ENCODE data around the gene KCNJ5. TPM values are rescaled to one million over a fixed set of nuclear protein-coding genes. Genes with fewer than 3 reads are reported as not detected.

The KCNJ5 gene
- total and polyA plus RNA-seq, 2 experiments from 2014 or later: not detected

DNA sequence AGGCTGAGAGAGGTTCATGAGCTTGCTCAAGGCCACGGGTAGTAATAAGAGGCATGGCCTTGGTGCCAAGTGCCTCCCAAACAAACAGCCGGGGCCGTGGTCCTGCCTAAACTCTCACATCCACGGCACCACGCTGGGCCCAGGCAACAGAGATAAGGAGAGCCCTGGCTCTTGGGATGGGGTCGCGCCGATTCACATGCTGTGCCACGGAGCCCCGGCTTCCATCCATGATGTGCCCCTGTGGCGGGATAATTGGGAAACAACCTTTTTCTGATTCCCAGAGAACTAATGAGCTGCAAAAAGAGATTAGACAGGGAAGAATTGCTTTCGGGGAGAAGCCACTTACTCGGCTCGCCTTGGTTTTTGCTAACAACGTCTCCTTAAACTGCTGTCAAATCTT, 29.5 kb downstream of the KCNJ5 start:
- Mint-ChIP-seq H3K9me3 (no peaks in the 10 kb centered on the region; the same call in 2 of the 3 replicates), H3K36me3 (ENCODE audit: low read depth) (no peaks in the 10 kb centered on the region; the same call in 2 of the 3 replicates), H3K4me1 (peaks cover 16% of the 10 kb centered on the region), H3K4me3 (no peak overlapping the region), H3K27ac (no peak overlapping the region), H3K27me3 (ENCODE audit: insufficient read depth, low read depth, poor library complexity) (peaks cover 9% of the 10 kb centered on the region)
- Histone ChIP-seq H3K27ac (ENCODE audit: low read depth) (no peak overlapping the region), H3F3A (replicated peaks; ENCODE audit: low read depth) (no peaks in the 10 kb centered on the region), H3K27me3 (ENCODE audit: insufficient read depth) (peaks cover 7% of the 10 kb centered on the region; the same call in 1 of the 2 replicates), H4K20me1 (replicated peaks; ENCODE audit: insufficient read depth) (no peaks in the 10 kb centered on the region), H2AFZ (no peak overlapping the region), H3K36me3 (ENCODE audit: insufficient read depth) (no peaks in the 10 kb centered on the region), H3K4me2 (no peak overlapping the region), H3K9me2 (ENCODE audit: insufficient read depth) (no peaks in the 10 kb centered on the region), H3K4me1 (ENCODE audit: insufficient read depth) (no peaks in the 10 kb centered on the region; the same call in 1 of the 2 replicates), H3K79me2 (replicated peaks; ENCODE audit: insufficient read depth) (no peaks in the 10 kb centered on the region), H3K4me3 (no peak overlapping the region)
- DNase-seq (ENCODE audit: low spot score): no peak
- TF ChIP-seq, protein P1, sequence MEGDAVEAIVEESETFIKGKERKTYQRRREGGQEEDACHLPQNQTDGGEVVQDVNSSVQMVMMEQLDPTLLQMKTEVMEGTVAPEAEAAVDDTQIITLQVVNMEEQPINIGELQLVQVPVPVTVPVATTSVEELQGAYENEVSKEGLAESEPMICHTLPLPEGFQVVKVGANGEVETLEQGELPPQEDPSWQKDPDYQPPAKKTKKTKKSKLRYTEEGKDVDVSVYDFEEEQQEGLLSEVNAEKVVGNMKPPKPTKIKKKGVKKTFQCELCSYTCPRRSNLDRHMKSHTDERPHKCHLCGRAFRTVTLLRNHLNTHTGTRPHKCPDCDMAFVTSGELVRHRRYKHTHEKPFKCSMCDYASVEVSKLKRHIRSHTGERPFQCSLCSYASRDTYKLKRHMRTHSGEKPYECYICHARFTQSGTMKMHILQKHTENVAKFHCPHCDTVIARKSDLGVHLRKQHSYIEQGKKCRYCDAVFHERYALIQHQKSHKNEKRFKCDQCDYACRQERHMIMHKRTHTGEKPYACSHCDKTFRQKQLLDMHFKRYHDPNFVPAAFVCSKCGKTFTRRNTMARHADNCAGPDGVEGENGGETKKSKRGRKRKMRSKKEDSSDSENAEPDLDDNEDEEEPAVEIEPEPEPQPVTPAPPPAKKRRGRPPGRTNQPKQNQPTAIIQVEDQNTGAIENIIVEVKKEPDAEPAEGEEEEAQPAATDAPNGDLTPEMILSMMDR (conservative IDR thresholded peaks at IDR 0.05; ENCODE audit: low read depth in 2 of 2): no peak
- TF ChIP-seq CREB1 (CRISPR knock-in tag; IDR thresholded peaks at IDR 0.05; ENCODE audit: low read depth) (no peak), EZH2 (IDR thresholded peaks at IDR 0.05; ENCODE audit: low read depth, unreplicated experiment) (no peak), NANOG (IDR thresholded peaks at IDR 0.05; ENCODE audit: borderline replicate concordance) (no peak), ZNF114 (CRISPR knock-in tag; IDR thresholded peaks at IDR 0.05) (no peak), EZH2phosphoT487 (IDR thresholded peaks at IDR 0.05; ENCODE audit: unreplicated experiment) (no peak), JUNB (IDR thresholded peaks at IDR 0.05; ENCODE audit: unreplicated experiment) (no peak), ZNF331 (CRISPR knock-in tag; IDR thresholded peaks at IDR 0.05; ENCODE audit: low read depth) (no peak), STAT1 (IDR thresholded peaks at IDR 0.05; ENCODE audit: unreplicated experiment) (no peak), POLR2AphosphoS5 (IDR thresholded peaks at IDR 0.05; ENCODE audit: low read depth) (no peak)
- TF ChIP-seq, protein P2, sequence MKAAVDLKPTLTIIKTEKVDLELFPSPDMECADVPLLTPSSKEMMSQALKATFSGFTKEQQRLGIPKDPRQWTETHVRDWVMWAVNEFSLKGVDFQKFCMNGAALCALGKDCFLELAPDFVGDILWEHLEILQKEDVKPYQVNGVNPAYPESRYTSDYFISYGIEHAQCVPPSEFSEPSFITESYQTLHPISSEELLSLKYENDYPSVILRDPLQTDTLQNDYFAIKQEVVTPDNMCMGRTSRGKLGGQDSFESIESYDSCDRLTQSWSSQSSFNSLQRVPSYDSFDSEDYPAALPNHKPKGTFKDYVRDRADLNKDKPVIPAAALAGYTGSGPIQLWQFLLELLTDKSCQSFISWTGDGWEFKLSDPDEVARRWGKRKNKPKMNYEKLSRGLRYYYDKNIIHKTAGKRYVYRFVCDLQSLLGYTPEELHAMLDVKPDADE (IDR thresholded peaks at IDR 0.05): no peak
- TF ChIP-seq, protein P3, sequence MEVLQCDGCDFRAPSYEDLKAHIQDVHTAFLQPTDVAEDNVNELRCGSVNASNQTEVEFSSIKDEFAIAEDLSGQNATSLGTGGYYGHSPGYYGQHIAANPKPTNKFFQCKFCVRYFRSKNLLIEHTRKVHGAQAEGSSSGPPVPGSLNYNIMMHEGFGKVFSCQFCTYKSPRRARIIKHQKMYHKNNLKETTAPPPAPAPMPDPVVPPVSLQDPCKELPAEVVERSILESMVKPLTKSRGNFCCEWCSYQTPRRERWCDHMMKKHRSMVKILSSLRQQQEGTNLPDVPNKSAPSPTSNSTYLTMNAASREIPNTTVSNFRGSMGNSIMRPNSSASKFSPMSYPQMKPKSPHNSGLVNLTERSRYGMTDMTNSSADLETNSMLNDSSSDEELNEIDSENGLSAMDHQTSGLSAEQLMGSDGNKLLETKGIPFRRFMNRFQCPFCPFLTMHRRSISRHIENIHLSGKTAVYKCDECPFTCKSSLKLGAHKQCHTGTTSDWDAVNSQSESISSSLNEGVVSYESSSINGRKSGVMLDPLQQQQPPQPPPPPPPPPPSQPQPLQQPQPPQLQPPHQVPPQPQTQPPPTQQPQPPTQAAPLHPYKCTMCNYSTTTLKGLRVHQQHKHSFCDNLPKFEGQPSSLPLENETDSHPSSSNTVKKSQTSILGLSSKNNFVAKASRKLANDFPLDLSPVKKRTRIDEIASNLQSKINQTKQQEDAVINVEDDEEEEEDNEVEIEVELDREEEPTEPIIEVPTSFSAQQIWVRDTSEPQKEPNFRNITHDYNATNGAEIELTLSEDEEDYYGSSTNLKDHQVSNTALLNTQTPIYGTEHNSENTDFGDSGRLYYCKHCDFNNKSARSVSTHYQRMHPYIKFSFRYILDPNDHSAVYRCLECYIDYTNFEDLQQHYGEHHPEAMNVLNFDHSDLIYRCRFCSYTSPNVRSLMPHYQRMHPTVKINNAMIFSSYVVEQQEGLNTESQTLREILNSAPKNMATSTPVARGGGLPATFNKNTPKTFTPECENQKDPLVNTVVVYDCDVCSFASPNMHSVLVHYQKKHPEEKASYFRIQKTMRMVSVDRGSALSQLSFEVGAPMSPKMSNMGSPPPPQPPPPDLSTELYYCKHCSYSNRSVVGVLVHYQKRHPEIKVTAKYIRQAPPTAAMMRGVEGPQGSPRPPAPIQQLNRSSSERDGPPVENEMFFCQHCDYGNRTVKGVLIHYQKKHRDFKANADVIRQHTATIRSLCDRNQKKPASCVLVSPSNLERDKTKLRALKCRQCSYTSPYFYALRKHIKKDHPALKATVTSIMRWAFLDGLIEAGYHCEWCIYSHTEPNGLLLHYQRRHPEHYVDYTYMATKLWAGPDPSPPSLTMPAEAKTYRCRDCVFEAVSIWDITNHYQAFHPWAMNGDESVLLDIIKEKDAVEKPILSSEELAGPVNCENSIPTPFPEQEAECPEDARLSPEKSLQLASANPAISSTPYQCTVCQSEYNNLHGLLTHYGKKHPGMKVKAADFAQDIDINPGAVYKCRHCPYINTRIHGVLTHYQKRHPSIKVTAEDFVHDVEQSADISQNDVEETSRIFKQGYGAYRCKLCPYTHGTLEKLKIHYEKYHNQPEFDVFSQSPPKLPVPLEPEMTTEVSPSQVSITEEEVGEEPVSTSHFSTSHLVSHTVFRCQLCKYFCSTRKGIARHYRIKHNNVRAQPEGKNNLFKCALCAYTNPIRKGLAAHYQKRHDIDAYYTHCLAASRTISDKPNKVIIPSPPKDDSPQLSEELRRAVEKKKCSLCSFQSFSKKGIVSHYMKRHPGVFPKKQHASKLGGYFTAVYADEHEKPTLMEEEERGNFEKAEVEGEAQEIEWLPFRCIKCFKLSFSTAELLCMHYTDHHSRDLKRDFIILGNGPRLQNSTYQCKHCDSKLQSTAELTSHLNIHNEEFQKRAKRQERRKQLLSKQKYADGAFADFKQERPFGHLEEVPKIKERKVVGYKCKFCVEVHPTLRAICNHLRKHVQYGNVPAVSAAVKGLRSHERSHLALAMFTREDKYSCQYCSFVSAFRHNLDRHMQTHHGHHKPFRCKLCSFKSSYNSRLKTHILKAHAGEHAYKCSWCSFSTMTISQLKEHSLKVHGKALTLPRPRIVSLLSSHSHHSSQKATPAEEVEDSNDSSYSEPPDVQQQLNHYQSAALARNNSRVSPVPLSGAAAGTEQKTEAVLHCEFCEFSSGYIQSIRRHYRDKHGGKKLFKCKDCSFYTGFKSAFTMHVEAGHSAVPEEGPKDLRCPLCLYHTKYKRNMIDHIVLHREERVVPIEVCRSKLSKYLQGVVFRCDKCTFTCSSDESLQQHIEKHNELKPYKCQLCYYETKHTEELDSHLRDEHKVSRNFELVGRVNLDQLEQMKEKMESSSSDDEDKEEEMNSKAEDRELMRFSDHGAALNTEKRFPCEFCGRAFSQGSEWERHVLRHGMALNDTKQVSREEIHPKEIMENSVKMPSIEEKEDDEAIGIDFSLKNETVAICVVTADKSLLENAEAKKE (CRISPR knock-in tag; IDR thresholded peaks at IDR 0.05): no peak
- TF ChIP-seq, protein P4, sequence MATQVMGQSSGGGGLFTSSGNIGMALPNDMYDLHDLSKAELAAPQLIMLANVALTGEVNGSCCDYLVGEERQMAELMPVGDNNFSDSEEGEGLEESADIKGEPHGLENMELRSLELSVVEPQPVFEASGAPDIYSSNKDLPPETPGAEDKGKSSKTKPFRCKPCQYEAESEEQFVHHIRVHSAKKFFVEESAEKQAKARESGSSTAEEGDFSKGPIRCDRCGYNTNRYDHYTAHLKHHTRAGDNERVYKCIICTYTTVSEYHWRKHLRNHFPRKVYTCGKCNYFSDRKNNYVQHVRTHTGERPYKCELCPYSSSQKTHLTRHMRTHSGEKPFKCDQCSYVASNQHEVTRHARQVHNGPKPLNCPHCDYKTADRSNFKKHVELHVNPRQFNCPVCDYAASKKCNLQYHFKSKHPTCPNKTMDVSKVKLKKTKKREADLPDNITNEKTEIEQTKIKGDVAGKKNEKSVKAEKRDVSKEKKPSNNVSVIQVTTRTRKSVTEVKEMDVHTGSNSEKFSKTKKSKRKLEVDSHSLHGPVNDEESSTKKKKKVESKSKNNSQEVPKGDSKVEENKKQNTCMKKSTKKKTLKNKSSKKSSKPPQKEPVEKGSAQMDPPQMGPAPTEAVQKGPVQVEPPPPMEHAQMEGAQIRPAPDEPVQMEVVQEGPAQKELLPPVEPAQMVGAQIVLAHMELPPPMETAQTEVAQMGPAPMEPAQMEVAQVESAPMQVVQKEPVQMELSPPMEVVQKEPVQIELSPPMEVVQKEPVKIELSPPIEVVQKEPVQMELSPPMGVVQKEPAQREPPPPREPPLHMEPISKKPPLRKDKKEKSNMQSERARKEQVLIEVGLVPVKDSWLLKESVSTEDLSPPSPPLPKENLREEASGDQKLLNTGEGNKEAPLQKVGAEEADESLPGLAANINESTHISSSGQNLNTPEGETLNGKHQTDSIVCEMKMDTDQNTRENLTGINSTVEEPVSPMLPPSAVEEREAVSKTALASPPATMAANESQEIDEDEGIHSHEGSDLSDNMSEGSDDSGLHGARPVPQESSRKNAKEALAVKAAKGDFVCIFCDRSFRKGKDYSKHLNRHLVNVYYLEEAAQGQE (IDR thresholded peaks at IDR 0.05; ENCODE audit: unreplicated experiment): no peak
- ATAC-seq: no peak

Data from GM23338 (cell line).